Nephron progenitor cell (in vitro differentiated cells): ENCODE results near the gene LPP.

Source experiments
- DNase-seq: peaks from one replicate; pipeline ENCODE4 v3.0.0; 2021
- H3K27ac Mint-ChIP-seq: 2 replicates; pipeline ENCODE4 v1.8.0; 2021; ENCODE audit warnings: mild to moderate bottlenecking, moderate library complexity, mixed read lengths
- H3K27me3 Mint-ChIP-seq: 2 replicates; pipeline ENCODE4 v1.8.0; 2021; ENCODE audit warnings: mild to moderate bottlenecking, low read depth, mixed read lengths; ENCODE audit not compliant: poor library complexity
- H3K36me3 Mint-ChIP-seq: 2 replicates; pipeline ENCODE4 v1.8.0; 2021; ENCODE audit warnings: low read depth, mixed read lengths
- H3K4me1 Mint-ChIP-seq: 2 replicates; pipeline ENCODE4 v1.8.0; 2021; ENCODE audit warnings: mixed read lengths
- H3K4me3 Mint-ChIP-seq: 2 replicates; pipeline ENCODE4 v1.8.0; 2021; ENCODE audit warnings: mild to moderate bottlenecking, moderate library complexity, mixed read lengths
- H3K9me3 Mint-ChIP-seq: 2 replicates; pipeline ENCODE4 v1.8.0; 2021; ENCODE audit warnings: mild to moderate bottlenecking, moderate library complexity, mixed read lengths
- TF ChIP-seq, protein P1 (sequence below): fragments of 200-600 bp; sonication (generic); IDR thresholded peaks from 2 replicates; pipeline ENCODE4 v1.5.0; 2021; ENCODE audit warnings: antibody characterized with exemption

Gene LPP

DNA sequence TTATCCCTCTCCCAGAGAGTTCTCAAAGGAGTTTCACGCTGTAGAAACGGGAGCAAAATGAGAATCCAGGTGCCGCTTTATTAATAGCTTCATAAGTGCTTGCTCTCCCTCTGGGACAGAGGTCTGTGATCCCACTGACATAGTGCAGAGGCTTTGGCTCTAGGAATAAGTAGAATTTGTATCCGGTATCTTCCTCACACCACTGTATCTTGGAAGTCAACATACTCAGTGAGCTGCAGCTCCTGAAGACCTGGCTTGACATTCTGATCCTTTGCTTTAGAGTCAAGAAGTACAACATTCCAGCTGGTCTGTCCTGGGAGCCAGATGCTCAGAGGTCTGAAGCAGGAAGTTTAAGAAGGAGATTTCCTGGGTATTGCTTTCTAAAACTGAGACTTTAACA is 323.0 kb downstream of the LPP start:
- no peaks in the 10 kb centered on the region for H3K36me3 Mint-ChIP-seq
- H3K9me3 Mint-ChIP-seq: no peaks in the 10 kb centered on the region
- DNase-seq: no peak
- H3K27ac Mint-ChIP-seq: no peak overlapping the region
- H3K4me3 Mint-ChIP-seq: no peak overlapping the region
- no peaks in the 10 kb centered on the region for H3K27me3 Mint-ChIP-seq
- H3K4me1 Mint-ChIP-seq: peaks cover 13% of the 10 kb centered on the region
- TF ChIP-seq, protein P1, sequence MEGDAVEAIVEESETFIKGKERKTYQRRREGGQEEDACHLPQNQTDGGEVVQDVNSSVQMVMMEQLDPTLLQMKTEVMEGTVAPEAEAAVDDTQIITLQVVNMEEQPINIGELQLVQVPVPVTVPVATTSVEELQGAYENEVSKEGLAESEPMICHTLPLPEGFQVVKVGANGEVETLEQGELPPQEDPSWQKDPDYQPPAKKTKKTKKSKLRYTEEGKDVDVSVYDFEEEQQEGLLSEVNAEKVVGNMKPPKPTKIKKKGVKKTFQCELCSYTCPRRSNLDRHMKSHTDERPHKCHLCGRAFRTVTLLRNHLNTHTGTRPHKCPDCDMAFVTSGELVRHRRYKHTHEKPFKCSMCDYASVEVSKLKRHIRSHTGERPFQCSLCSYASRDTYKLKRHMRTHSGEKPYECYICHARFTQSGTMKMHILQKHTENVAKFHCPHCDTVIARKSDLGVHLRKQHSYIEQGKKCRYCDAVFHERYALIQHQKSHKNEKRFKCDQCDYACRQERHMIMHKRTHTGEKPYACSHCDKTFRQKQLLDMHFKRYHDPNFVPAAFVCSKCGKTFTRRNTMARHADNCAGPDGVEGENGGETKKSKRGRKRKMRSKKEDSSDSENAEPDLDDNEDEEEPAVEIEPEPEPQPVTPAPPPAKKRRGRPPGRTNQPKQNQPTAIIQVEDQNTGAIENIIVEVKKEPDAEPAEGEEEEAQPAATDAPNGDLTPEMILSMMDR: no peak

- TF ChIP-seq, protein P1: no peak
- H3K9me3 Mint-ChIP-seq: no peaks in the 10 kb centered on the region
- DNase-seq: no peak
- peaks cover 13% of the 10 kb centered on the region for H3K4me1 Mint-ChIP-seq
- H3K27me3 Mint-ChIP-seq: no peaks in the 10 kb centered on the region
- peaks cover 10% of the 10 kb centered on the region for H3K36me3 Mint-ChIP-seq
- no peak overlapping the region for H3K27ac Mint-ChIP-seq
- H3K4me3 Mint-ChIP-seq: no peak overlapping the region
These were observed 326.1 kb downstream of the LPP start for GRCh38 chr3:188480011-188480410.

DNA sequence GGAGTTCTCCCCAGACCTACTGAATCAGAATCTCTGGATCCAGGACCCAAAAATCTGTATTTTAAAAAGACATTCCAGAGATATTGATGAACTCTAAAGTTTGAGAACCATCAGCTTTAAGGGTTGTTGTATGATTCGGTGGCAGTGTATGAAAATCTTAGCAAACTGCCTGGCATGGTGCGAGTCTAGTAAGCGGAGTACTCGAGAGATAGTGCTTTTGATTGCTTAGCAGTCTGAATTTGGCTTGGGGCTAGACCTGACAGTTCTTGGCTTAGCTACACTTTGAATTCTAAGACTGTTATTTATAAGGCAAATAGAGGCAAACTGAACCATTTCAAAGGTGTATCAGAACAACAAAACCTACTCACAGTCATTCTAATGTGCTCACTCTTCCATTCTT is 329.0 kb downstream of the LPP start:
- Mint-ChIP-seq H3K27me3 (no peaks in the 10 kb centered on the region), H3K9me3 (peaks cover 4% of the 10 kb centered on the region), H3K36me3 (peaks cover 31% of the 10 kb centered on the region), H3K27ac (no peak overlapping the region), H3K4me3 (no peak overlapping the region), H3K4me1 (peaks cover 6% of the 10 kb centered on the region)
- no peak for DNase-seq
- TF ChIP-seq, protein P1: no peak

DNA sequence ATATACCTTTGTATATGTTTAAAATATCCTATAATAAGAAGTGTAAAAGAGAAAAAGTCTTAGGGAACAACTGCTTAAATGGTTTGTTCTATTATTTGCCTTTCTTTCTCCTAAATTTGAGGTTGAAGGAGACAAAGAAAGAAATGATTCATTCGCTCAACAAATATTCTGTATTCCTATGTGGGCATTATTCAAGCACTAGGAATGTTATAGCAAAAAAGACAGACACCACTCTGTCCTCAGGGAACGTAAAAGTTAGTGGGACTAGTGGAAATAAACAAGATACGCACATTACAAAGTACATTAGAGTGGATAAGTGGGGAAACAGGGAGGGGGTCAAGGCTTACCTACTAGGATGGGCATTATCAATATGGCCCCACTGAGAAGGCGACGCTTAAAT is 332.2 kb downstream of the LPP start:
- Mint-ChIP-seq H3K27ac (no peak overlapping the region), H3K4me3 (no peak overlapping the region), H3K9me3 (peaks cover 4% of the 10 kb centered on the region), H3K27me3 (no peaks in the 10 kb centered on the region), H3K36me3 (peaks cover 42% of the 10 kb centered on the region), H3K4me1 (peaks cover 3% of the 10 kb centered on the region)
- no peak for DNase-seq
- TF ChIP-seq, protein P1: no peak

DNA sequence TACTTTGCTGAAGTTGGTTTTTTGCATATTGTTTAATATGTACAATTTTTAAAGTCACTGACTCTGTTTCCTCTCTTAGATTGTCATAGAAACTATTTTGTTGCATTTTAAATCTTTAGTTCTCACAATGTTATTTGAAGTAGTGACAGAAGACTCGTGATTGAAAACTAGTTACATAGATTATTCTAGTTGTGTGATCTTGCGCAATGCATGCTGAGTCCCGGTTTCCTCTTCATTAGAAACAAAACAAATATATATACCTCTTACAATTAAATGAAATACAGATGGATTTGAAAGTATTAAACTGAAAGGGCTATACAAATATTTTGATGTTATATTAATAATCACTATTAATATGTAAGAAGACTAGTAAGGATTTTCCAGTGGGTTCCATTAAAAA is 333.0 kb downstream of the LPP start:
- no peak for DNase-seq
- no peak overlapping the region for H3K27ac Mint-ChIP-seq
- peaks cover 4% of the 10 kb centered on the region for H3K9me3 Mint-ChIP-seq
- H3K4me3 Mint-ChIP-seq: no peak overlapping the region
- TF ChIP-seq, protein P1: no peak
- H3K36me3 Mint-ChIP-seq: peaks cover 42% of the 10 kb centered on the region
- H3K27me3 Mint-ChIP-seq: no peaks in the 10 kb centered on the region
- peaks cover 6% of the 10 kb centered on the region for H3K4me1 Mint-ChIP-seq

GRCh38 chr3:188487652-188488051 is 333.7 kb downstream of the LPP start:
- Mint-ChIP-seq H3K9me3 (peaks cover 4% of the 10 kb centered on the region), H3K27ac (no peak overlapping the region), H3K27me3 (no peaks in the 10 kb centered on the region), H3K4me1 (peaks cover 6% of the 10 kb centered on the region), H3K36me3 (peaks cover 42% of the 10 kb centered on the region), H3K4me3 (no peak overlapping the region)
- TF ChIP-seq, protein P1: no peak
- DNase-seq: no peak
